Transverse colon (tissue), 4 donors: ENCODE measurements around the gene APBB2.

Source experiments
- POLR2A ChIP-seq: fragments of 450-650 bp; IDR thresholded peaks from one replicate; pipeline ENCODE4 v1.6.1; 2016; ENCODE audit warnings: antibody characterized with exemption, mild to moderate bottlenecking, moderate library complexity
- POLR2AphosphoS5 ChIP-seq, 3 donors: sonication (generic); formaldehyde crosslinking; IDR thresholded peaks; one replicate each; pipeline ENCODE4 v1.6.1; 2016; ENCODE audit warnings: antibody characterized with exemption in 3 of 3
- TF ChIP-seq, protein P1 (sequence below), 5 experiments: fragments of 200-600 bp in 3 of 5; fragments of 450-650 bp in 2 of 5; sonication (generic) in 3 of 5; IDR thresholded peaks; 1 replicate in 2 of 5; 2 replicates in 3 of 5; pipeline ENCODE4 v1.5.1; 2016 to 2017; ENCODE audit warnings: antibody characterized with exemption in 5 of 5, inconsistent platforms in 3 of 5, mild to moderate bottlenecking in 2 of 5, moderate library complexity in 1 of 5

DNA sequence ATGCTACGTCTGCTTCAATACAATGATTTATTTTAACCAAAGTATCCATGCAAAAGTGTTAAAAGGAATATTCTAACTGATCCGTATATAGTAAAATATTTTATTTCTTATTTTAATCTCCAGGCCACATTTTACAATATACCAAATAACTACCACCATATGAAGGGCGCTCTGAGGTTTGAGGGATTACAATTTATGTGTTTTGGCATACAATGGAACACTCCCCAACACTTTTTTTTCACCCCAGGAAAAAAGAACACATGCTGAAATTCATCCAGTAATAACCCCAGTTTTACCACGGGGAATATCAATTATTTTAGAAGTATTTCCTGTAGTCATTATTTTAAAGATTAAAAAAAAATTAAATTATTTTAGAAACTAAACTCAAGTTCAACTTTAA is 65.4 kb downstream of the APBB2 start:
- TF ChIP-seq POLR2AphosphoS5 (IDR thresholded peaks at IDR 0.05) (no peak), POLR2A (no peak)
- TF ChIP-seq, protein P1, sequence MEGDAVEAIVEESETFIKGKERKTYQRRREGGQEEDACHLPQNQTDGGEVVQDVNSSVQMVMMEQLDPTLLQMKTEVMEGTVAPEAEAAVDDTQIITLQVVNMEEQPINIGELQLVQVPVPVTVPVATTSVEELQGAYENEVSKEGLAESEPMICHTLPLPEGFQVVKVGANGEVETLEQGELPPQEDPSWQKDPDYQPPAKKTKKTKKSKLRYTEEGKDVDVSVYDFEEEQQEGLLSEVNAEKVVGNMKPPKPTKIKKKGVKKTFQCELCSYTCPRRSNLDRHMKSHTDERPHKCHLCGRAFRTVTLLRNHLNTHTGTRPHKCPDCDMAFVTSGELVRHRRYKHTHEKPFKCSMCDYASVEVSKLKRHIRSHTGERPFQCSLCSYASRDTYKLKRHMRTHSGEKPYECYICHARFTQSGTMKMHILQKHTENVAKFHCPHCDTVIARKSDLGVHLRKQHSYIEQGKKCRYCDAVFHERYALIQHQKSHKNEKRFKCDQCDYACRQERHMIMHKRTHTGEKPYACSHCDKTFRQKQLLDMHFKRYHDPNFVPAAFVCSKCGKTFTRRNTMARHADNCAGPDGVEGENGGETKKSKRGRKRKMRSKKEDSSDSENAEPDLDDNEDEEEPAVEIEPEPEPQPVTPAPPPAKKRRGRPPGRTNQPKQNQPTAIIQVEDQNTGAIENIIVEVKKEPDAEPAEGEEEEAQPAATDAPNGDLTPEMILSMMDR (IDR thresholded peaks at IDR 0.05) = no peak
